A549 (cell line): ENCODE results near the gene GABRR2. TPM values are rescaled to one million over a fixed set of nuclear protein-coding genes. Genes with fewer than 3 reads are reported as not detected.

Experiments used
- ATAC-seq, 2 experiments: fragments of 200-7000 bp in 1 of 2; fragments of >200 bp in 1 of 2; cut with Nextera tagmentation in 1 of 2; cut with Tn5 transposase in 1 of 2; 3 replicates each; pipeline versions ENCODE4 v1.8.0 to v1.9.1; 2018 to 2020; ENCODE audit warnings: mild to moderate bottlenecking in 1 of 2, moderate library complexity in 1 of 2
- CTCF ChIA-PET: fragments of 300-600 bp; sonication (Branson Sonifier 250); formaldehyde crosslinking; extraction: SDS; loops from one replicate; lab custom pipeline; 2021; ENCODE audit warnings: antibody characterized with exemption, inconsistent platforms; lab: Yijun Ruan, JAX
- POLR2A ChIA-PET: fragments of 350-600 bp; formaldehyde crosslinking; extraction: SDS; loops from one replicate; lab custom pipeline; 2021; ENCODE audit warnings: antibody characterized with exemption, inconsistent platforms; lab: Yijun Ruan, JAX
- DNase-seq, 2 experiments: peaks; one replicate each; pipeline versions ENCODE4 v3.0.0 to v3.0.0-alpha.2; 2011 to 2016; ENCODE audit warnings: low read depth in 1 of 2, low spot score in 1 of 2
- FAIRE-seq: peaks from 2 replicates; lab custom pipeline; 2011; peaks lifted over from hg19 to GRCh38; lab: Jason Lieb, UNC
- H3K27ac ChIP-seq, 2 experiments: fragments of >200 bp; sonication (Bioruptor Twin); formaldehyde crosslinking; 3 replicates each; pipeline ENCODE4 v1.5.1; 2016 to 2017
- H3K4me1 ChIP-seq: fragments of >200 bp; sonication (Bioruptor Twin); formaldehyde crosslinking; 3 replicates; pipeline ENCODE4 v1.6.1; 2016
- H3K4me2 ChIP-seq: fragments of >200 bp; sonication (Bioruptor Twin); formaldehyde crosslinking; 3 replicates; pipeline ENCODE4 v1.6.1; 2016
- H3K4me3 ChIP-seq: fragments of >200 bp; sonication (Bioruptor Twin); formaldehyde crosslinking; 3 replicates; pipeline ENCODE4 v1.5.1; 2016
- H3K9me3 ChIP-seq: fragments of >200 bp; sonication (Bioruptor Twin); formaldehyde crosslinking; 3 replicates; pipeline ENCODE4 v1.6.1; 2016
- BHLHE40 ChIP-seq: IDR thresholded peaks from 2 replicates; pipeline ENCODE4 v1.6.1; 2012; ENCODE audit warnings: low read depth, low read length, inconsistent platforms
- CHD2 ChIP-seq: fragments of 150-350 bp; IDR thresholded peaks from 2 replicates; pipeline ENCODE4 v1.6.1; 2014; ENCODE audit warnings: low read length; ENCODE audit not compliant: partially characterized antibody
- E2F6 ChIP-seq: IDR thresholded peaks from 2 replicates; pipeline ENCODE4 v1.6.1; 2012; ENCODE audit warnings: low read depth, borderline replicate concordance
- EHF ChIP-seq: fragments of 250-450 bp; sonication (Bioruptor Pico); IDR thresholded peaks from 2 replicates; pipeline ENCODE4 v1.5.0; 2020; ENCODE audit warnings: mild to moderate bottlenecking
- EHMT2 ChIP-seq: fragments of 200-600 bp; sonication (generic); IDR thresholded peaks from 2 replicates; pipeline ENCODE4 v1.6.1; 2016; ENCODE audit warnings: antibody characterized with exemption, low read depth, mild to moderate bottlenecking, moderate library complexity
- ESRRA ChIP-seq: fragments of 150-350 bp; IDR thresholded peaks from 2 replicates; pipeline ENCODE4 v1.6.1; 2014; ENCODE audit warnings: mild to moderate bottlenecking, low read length, borderline replicate concordance
- FOXS1 ChIP-seq: fragments of 250-450 bp; sonication (Bioruptor Pico); IDR thresholded peaks from 2 replicates; pipeline ENCODE4 v1.5.0; 2020; ENCODE audit warnings: mild to moderate bottlenecking, moderate library complexity
- GATA3 ChIP-seq: IDR thresholded peaks from 2 replicates; pipeline ENCODE4 v1.6.1; 2012; ENCODE audit warnings: borderline replicate concordance
- HMGXB4 ChIP-seq: fragments of 250-450 bp; sonication (Bioruptor Pico); IDR thresholded peaks from 2 replicates; pipeline ENCODE4 v1.5.0; 2021; ENCODE audit warnings: mild to moderate bottlenecking, moderate library complexity, borderline replicate concordance
- JUNB ChIP-seq: fragments of >200 bp; sonication (Bioruptor Twin); formaldehyde crosslinking; IDR thresholded peaks from 2 replicates; pipeline ENCODE4 v1.6.1; 2016
- KDM5A ChIP-seq: fragments of 200-600 bp; sonication (generic); IDR thresholded peaks from 2 replicates; pipeline ENCODE4 v1.6.1; 2016; ENCODE audit warnings: antibody characterized with exemption, mild to moderate bottlenecking
- MYC ChIP-seq: IDR thresholded peaks from 2 replicates; pipeline ENCODE4 v1.6.1; 2012; ENCODE audit warnings: mild to moderate bottlenecking, inconsistent platforms, low read length, improper control_type of control experiment, borderline replicate concordance
- PBX3 ChIP-seq: IDR thresholded peaks from 2 replicates; pipeline ENCODE4 v1.6.1; 2012
- PHF8 ChIP-seq: fragments of 200-600 bp; sonication (generic); IDR thresholded peaks from 2 replicates; pipeline ENCODE4 v1.6.1; 2016; ENCODE audit warnings: low read depth, mild to moderate bottlenecking, antibody characterized with exemption, moderate library complexity, borderline replicate concordance
- RARB ChIP-seq: fragments of 250-450 bp; sonication (Bioruptor Pico); IDR thresholded peaks from 2 replicates; pipeline ENCODE4 v1.8.0; 2021; ENCODE audit warnings: mild to moderate bottlenecking, moderate library complexity
- RCOR1 ChIP-seq: fragments of 150-350 bp; IDR thresholded peaks from 2 replicates; pipeline ENCODE4 v1.6.1; 2014; ENCODE audit warnings: antibody characterized with exemption, low read length, low read depth
- RNF2 ChIP-seq: fragments of 200-600 bp; sonication (generic); IDR thresholded peaks from 2 replicates; pipeline ENCODE4 v1.6.1; 2016; ENCODE audit warnings: low read depth, mild to moderate bottlenecking, antibody characterized with exemption, moderate library complexity, borderline replicate concordance
- TFCP2L1 ChIP-seq: fragments of 250-450 bp; sonication (Bioruptor Pico); IDR thresholded peaks from 2 replicates; pipeline ENCODE4 v1.5.0; 2021; ENCODE audit warnings: mild to moderate bottlenecking
- TP53 ChIP-seq: fragments of 250-450 bp; sonication (Bioruptor Pico); IDR thresholded peaks from 2 replicates; pipeline ENCODE4 v1.5.0; 2021; ENCODE audit warnings: mild to moderate bottlenecking, moderate library complexity
- USF2 ChIP-seq: fragments of 450-650 bp; IDR thresholded peaks from 2 replicates; pipeline ENCODE4 v1.6.1; 2014; ENCODE audit warnings: antibody characterized with exemption
- ZSCAN20 ChIP-seq: fragments of 250-450 bp; sonication (Bioruptor Pico); IDR thresholded peaks from 2 replicates; pipeline ENCODE4 v1.8.0; 2022; ENCODE audit warnings: mild to moderate bottlenecking, moderate library complexity
- WGBS: methylation state at CpG from one replicate; pipeline ENCODE4 v1.1.6; 2017; ENCODE audit errors: missing lambda C conversion rate; 5-methylcytosine and 5-hydroxymethylcytosine counted together
- polyA plus RNA-seq, 4 experiments: library from polyadenylated mRNA; depleted of rRNA in 3 of 4; stranded (reverse); fragments of >200 nt; fragmentation: RNase III in 1 of 4; extraction: RNeasy Plus Mini Kit Qiagen cat#74134 plus additional on column Dnase treatment in 1 of 4; gene quantifications; 2 replicates in 3 of 4; 3 replicates in 1 of 4; pipeline ENCODE4 v1.2.3, GENCODE V29; 2011 to 2017
- TF ChIP-seq, protein P1 (sequence below): fragments of >200 bp; sonication (Bioruptor Twin); formaldehyde crosslinking; IDR thresholded peaks from 3 replicates; pipeline ENCODE4 v1.5.1; 2016

The GABRR2 gene
- polyA plus RNA-seq, 2 of the 4 experiments (the other 2 are of a cell fraction): 0.08 to 0.09 TPM

DNA sequence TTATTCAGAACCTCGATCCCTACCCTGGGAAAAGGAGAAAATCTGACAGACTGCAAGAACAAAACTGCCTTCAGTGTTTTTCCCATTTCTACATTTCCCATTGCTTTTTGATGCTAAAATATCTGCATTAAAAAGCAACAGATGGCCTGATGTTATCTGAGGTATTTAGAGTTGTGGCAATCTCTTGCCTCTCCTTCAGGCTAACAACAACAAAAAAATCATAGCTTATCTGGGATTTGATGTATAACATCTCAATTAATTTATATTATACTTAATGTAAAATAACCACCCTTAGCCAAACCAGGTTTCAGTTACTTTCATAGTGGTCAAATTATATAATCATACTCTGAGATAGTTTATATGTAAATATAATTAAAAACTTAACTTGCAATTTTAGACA lies 15.8 kb upstream of the GABRR2 start:
- Histone ChIP-seq H3K27ac (no peak overlapping the region), H3K9me3 (no peaks in the 10 kb centered on the region), H3K4me2 (no peak overlapping the region), H3K4me3 (no peak overlapping the region), H3K4me1 (no peaks in the 10 kb centered on the region)
- CTCF ChIA-PET: no interaction called here
- no peak for ATAC-seq
- DNase-seq: no peak
- TF ChIP-seq FOXS1 (CRISPR knock-in tag) (no peak), ZSCAN20 (CRISPR knock-in tag) (no peak), RARB (no peak), BHLHE40 (no peak), TP53 (CRISPR knock-in tag) (no peak), PHF8 (no peak), TFCP2L1 (CRISPR knock-in tag) (no peak), E2F6 (no peak), EHMT2 (no peak), HMGXB4 (no peak)
- no peak for FAIRE-seq
- 90% methylated on average over 1 of the region's 1 CpG for WGBS
- POLR2A ChIA-PET: no interaction called here

- POLR2A ChIA-PET: no interaction called here
- FAIRE-seq (no peak), DNase-seq (no peak), ATAC-seq (no peak)
- Histone ChIP-seq H3K27ac (no peak overlapping the region), H3K9me3 (no peaks in the 10 kb centered on the region), H3K4me3 (no peak overlapping the region), H3K4me1 (no peaks in the 10 kb centered on the region), H3K4me2 (no peak overlapping the region)
- TF ChIP-seq MYC (no peak), RNF2 (no peak), ESRRA (no peak), GATA3 (no peak), KDM5A (no peak), JUNB (no peak), TFCP2L1 (CRISPR knock-in tag) (no peak), RCOR1 (no peak), PBX3 (no peak), EHF (no peak), CHD2 (no peak), USF2 (no peak)
- TF ChIP-seq, protein P1, sequence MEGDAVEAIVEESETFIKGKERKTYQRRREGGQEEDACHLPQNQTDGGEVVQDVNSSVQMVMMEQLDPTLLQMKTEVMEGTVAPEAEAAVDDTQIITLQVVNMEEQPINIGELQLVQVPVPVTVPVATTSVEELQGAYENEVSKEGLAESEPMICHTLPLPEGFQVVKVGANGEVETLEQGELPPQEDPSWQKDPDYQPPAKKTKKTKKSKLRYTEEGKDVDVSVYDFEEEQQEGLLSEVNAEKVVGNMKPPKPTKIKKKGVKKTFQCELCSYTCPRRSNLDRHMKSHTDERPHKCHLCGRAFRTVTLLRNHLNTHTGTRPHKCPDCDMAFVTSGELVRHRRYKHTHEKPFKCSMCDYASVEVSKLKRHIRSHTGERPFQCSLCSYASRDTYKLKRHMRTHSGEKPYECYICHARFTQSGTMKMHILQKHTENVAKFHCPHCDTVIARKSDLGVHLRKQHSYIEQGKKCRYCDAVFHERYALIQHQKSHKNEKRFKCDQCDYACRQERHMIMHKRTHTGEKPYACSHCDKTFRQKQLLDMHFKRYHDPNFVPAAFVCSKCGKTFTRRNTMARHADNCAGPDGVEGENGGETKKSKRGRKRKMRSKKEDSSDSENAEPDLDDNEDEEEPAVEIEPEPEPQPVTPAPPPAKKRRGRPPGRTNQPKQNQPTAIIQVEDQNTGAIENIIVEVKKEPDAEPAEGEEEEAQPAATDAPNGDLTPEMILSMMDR: no peak
- CTCF ChIA-PET: interaction anchor here (1.1 kb wide), 1 partner anchor 38 kb away, joined by 3 read pairs; no protein-coding TSS in a partner anchor
- 87% methylated on average over 1 of the region's 1 CpG for WGBS
Measured at GRCh38 chr6:89328976-89329375, 13.9 kb upstream of the GABRR2 start.
